ENCODE results near the gene MKX.

The MKX gene

GRCh38 chr10:27646194-27646593, 99.4 kb downstream of the MKX start:
- DNase-seq = no peak

DNA sequence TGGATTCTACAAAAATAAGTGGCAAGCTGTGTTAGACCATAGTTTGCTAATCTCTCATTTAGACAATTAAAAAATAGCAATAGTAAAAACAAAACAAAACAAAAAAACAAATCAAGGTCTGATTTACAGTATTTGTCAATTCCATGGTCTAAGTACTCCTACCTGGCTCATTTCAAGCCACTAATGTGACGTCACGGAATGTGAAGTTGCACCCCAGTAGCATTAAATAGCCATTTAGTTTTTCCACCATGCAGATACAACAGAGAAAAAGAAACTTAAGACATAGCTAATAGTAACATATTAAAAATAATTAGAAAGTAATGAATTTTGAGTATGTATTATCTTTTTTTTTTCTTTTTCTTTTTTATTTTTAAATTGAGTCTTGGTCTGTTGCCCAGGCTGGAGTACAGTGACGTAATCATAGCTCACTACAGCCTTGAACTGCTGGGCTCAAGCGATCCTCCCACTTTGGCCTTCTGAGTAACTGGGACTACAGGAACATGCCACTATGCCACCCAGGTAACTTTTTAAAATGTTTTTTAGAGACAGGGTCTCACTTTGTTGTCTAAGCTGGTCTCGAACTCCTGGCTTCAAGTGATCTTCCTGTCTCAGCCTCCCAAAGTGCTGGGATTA, 101.2 kb downstream of the MKX start:
- no peak for DNase-seq

GRCh38 chr10:27643301-27643700, 102.3 kb downstream of the MKX start:
- DNase-seq = no peak

DNA sequence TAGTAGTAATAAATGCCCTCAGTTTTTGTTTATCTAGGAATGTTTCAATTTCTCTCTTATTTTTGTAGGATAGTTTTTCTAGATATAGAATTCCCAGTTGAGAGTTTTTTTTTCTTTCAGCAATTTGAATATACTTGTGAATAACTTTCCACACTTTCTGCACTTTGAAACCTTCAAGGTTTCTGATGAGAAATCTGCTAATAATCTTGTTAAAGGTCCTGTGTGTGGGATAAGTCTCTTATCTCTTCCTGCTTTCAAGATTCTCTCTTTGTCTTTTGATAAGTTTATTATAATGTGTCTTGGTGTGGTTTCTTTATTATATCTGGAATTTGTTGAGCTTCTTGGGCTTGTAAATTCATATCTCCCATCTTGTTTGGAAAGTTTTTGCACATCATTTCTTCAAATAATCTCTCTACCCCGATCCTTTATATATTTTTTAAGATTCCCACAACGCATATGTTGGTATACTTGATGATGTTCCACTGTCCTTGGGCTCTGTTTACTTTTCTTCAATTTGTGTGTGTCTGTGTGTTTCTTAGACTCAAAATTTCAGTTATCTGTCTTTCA, 103.5 kb downstream of the MKX start:
- no peak for DNase-seq

GRCh38 chr10:27638071-27638750, 107.4 kb downstream of the MKX start:
- DNase-seq = no peak

- DNase-seq = no peak
These were observed 108.0 kb downstream of the MKX start for GRCh38 chr10:27637601-27638000.

GRCh38 chr10:27636816-27637215, 108.8 kb downstream of the MKX start:
- DNase-seq = no peak

GRCh38 chr10:27635699-27636270, 109.8 kb downstream of the MKX start:
- no peak for DNase-seq

DNA sequence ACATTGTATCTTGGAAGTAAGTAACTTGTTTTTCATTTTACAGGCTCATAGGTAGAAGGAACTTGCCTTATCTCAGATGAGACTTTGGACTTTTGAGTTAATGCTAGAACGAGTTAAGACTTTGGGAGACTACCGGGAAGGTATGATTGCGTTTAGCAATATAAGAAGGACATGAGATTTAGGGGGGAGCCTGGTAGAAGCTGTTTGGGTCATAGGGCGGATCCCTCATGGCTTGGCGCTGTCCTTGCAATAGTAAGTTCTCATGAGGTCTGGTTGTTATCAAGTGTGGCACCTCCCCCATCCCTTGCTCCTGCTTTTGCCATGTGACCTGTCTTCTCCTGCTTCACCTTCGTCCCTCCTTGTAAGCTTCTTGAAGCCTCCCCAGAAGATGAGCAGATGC, 110.3 kb downstream of the MKX start:
- no peak for DNase-seq

DNA sequence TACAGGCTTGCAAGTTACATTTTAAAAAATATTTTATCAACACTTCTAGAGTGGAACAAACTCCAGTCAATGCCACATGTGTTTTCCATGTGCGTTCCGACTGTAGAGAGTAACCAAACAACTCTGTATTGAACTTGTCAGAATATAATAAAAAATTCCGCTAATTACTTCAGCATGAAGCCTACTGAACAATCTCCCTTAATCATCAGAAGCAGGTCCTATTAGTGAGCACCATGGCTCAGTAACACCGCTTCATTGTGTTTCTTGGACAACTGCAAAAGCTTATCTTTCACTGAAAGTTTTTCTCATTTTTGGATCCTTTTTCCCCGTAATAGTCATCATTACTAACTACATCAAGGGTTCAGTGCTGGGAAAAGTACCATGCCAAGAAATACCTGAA, 117.0 kb downstream of the MKX start:
- DNase-seq = no peak

DNA sequence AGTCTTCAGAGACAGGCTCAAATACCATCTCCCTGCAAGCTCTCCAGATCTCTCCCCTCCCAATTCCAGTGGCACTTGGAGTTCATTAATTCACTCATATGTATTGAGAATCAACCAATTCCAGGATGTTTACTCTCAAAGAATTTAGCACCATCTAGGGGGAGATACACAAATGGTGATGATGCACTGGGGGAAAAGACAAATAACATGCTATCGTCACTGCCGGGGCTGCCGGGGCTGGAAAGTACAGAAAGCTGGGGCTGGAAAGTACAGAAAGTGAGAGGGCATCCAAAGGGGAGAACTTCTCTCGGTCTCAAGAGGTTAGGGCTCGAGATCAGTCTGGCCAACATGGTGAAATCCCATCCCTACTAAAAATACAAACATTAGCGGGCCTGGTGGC, 118.7 kb downstream of the MKX start:
- no peak for DNase-seq

- DNase-seq = no peak
These were observed 120.0 kb downstream of the MKX start for GRCh38 chr10:27625452-27626211.

DNA sequence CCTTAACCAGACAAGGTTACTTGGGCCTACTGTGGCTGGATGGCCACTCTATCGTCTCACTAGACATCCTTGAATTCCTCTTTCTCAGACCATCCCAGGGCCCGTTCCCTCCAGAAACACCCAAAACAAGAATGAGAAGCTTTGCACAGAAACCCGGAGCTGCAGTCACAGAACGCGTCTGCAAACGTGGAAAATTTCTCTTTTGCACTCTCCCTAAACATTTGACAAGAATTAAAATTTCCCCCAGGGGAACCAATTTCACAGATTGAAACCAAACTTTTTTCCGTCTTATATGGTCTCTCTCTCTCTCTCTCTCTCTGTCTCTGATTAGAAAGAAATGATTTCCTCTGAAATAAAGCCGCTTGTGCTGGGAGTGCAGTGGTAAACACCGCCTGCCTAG, 120.7 kb downstream of the MKX start:
- no peak for DNase-seq
